ENCODE results near the gene GALNT10. TPM values are rescaled to one million over a fixed set of nuclear protein-coding genes. Genes with fewer than 3 reads are reported as not detected.

Gene GALNT10
- total RNA-seq, 2 donors from 2014 or later: 30.2 to 43.4 TPM

DNA sequence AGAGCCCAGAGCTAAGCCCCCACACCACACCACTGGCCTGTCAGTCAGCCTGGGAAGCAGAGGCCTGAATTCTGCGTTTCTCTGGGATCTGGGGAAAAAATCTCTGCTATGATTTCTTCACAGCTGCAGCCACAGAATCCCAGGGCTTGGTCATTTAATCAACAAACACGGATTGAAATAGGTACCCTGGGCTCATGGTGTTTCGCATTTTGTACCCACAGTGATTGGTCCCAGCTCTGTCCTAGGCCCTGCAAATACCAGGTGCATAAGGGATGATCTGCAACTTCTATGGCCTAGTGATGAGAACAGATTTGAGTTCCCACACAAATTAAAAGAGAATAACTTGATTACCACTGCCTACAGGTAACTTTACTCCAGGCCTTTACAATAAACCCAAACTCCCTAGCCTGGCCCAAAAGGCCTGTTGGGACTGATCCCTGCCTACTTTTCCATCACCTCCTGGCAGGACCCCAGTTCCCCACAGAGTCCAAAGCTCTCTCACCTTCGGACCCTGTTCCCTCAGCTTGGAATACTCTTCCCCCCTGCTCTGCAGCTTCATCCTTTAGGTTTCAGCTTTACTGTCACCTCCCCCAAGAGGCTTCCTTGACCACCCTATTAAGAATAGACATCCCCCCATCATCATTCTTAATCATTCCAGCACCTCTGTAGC is 240.6 kb downstream of the GALNT10 start:
- Histone ChIP-seq H3K4me1 (ENCODE audit: control insufficient read depth, insufficient read depth, low read length) (no peaks in the 10 kb centered on the region), H3K36me3 (ENCODE audit: control insufficient read depth, insufficient read depth, low read length) (peaks cover 6% of the 10 kb centered on the region), H3K27me3 (ENCODE audit: control insufficient read depth, insufficient read depth, low read length, poor library complexity, severe bottlenecking) (no peaks in the 10 kb centered on the region), H3K9ac (ENCODE audit: extremely low read depth, low read length, poor library complexity, severe bottlenecking) (no peak overlapping the region), H3K27ac (ENCODE audit: low read depth, low read length) (peak overlapping the region; percentile 49), H3K9me3 (ENCODE audit: control insufficient read depth, low read length) (peaks cover 9% of the 10 kb centered on the region), H3K4me3 (ENCODE audit: low read length) (no peak overlapping the region)
- TF ChIP-seq, protein P1, sequence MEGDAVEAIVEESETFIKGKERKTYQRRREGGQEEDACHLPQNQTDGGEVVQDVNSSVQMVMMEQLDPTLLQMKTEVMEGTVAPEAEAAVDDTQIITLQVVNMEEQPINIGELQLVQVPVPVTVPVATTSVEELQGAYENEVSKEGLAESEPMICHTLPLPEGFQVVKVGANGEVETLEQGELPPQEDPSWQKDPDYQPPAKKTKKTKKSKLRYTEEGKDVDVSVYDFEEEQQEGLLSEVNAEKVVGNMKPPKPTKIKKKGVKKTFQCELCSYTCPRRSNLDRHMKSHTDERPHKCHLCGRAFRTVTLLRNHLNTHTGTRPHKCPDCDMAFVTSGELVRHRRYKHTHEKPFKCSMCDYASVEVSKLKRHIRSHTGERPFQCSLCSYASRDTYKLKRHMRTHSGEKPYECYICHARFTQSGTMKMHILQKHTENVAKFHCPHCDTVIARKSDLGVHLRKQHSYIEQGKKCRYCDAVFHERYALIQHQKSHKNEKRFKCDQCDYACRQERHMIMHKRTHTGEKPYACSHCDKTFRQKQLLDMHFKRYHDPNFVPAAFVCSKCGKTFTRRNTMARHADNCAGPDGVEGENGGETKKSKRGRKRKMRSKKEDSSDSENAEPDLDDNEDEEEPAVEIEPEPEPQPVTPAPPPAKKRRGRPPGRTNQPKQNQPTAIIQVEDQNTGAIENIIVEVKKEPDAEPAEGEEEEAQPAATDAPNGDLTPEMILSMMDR (conservative IDR thresholded peaks at IDR 0.05): no peak
- peaks cover 4% of the 10 kb centered on the region for H3K9me3 Mint-ChIP-seq
- H3K36me3 Mint-ChIP-seq (ENCODE audit: low read depth): peaks cover 15% of the 10 kb centered on the region
- no peaks in the 10 kb centered on the region for H3K27me3 Mint-ChIP-seq (ENCODE audit: insufficient read depth)
- DNase-seq: no peak
- H3K4me1 Mint-ChIP-seq: no peaks in the 10 kb centered on the region
- H3K4me3 Mint-ChIP-seq: no peak overlapping the region
- no peak overlapping the region for H3K27ac Mint-ChIP-seq
- WGBS, 2 experiments (ENCODE audit: insufficient coverage in 1 of 2, insufficient read length in 1 of 2): 85 to 87% methylated on average over 4 of the region's 4 CpGs

DNA sequence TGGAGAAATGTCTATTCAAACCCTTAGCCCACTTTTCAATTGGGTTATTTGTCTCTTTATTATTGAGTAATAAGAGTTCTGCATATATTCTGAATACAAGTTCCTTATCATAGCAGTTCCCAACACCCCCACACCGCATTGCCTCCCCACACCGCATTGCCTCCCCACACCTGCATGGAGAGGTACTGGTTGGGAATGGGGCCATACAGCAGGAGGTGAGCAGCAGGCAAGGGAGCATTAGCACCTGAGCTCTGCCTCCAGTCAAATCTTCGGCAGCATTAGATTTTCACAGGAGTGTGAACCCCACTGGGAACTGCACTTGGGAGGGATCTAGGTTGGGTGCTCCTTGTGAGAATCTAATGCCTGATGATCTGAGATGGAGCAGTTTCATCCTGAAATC is 244.7 kb downstream of the GALNT10 start:
- Histone ChIP-seq H3K27me3 (ENCODE audit: control insufficient read depth, insufficient read depth, low read length, poor library complexity, severe bottlenecking) (no peaks in the 10 kb centered on the region), H3K9ac (ENCODE audit: extremely low read depth, low read length, poor library complexity, severe bottlenecking) (no peak overlapping the region), H3K4me1 (ENCODE audit: control insufficient read depth, insufficient read depth, low read length) (no peaks in the 10 kb centered on the region), H3K27ac (ENCODE audit: low read depth, low read length) (no peak overlapping the region), H3K4me3 (ENCODE audit: low read length) (no peak overlapping the region), H3K9me3 (ENCODE audit: control insufficient read depth, low read length) (peaks cover 16% of the 10 kb centered on the region), H3K36me3 (ENCODE audit: control insufficient read depth, insufficient read depth, low read length) (peaks cover 34% of the 10 kb centered on the region)
- H3K4me3 Mint-ChIP-seq: no peak overlapping the region
- DNase-seq: no peak
- H3K36me3 Mint-ChIP-seq (ENCODE audit: low read depth): peaks cover 35% of the 10 kb centered on the region
- peaks cover 4% of the 10 kb centered on the region for H3K9me3 Mint-ChIP-seq
- H3K27me3 Mint-ChIP-seq (ENCODE audit: insufficient read depth): no peaks in the 10 kb centered on the region
- 92% methylated on average over 3 of the region's 3 CpGs; no CpG with 5 or more reads in 1 of the 2 experiments for WGBS, 2 experiments (ENCODE audit: insufficient coverage in 1 of 2, insufficient read length in 1 of 2)
- TF ChIP-seq, protein P1 (conservative IDR thresholded peaks at IDR 0.05): no peak
- no peak overlapping the region for H3K27ac Mint-ChIP-seq
- no peaks in the 10 kb centered on the region for H3K4me1 Mint-ChIP-seq

DNA sequence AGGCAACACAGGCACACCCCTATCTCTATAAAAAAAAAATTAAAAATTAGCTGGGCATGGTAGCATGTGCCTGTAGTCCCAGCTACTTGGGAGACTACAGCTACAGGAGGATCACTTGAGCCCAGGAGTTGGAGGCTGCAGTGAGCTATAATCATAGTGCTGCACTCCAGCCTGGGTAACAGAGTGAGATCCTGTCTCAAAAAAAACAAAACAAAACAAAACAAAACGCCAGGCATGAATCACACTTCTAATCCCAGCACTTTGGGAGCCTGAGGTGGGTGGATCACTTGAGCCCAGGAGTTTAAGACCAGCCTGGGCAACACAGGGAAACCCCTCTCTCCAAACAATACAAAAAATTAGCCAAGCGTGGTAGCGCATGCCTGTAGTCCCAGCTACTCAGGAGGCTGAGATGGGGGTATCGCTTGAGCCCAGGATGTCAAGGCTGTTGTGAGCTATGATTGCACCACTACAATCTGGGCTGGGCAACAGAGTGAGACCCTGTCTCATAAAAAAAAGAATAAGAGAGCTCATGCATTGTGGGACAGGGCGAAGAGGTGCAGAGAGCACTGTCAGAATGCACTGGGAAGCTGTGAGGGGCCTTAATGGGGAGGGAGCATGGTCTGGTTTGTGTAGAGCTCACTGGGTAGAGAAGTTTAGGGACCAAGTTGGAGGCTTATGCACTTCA is 246.9 kb downstream of the GALNT10 start:
- Histone ChIP-seq H3K27ac (ENCODE audit: low read depth, low read length) (no peak overlapping the region), H3K9me3 (ENCODE audit: control insufficient read depth, low read length) (peaks cover 16% of the 10 kb centered on the region), H3K4me1 (ENCODE audit: control insufficient read depth, insufficient read depth, low read length) (no peaks in the 10 kb centered on the region), H3K4me3 (ENCODE audit: low read length) (no peak overlapping the region), H3K36me3 (ENCODE audit: control insufficient read depth, insufficient read depth, low read length) (peaks cover 42% of the 10 kb centered on the region), H3K9ac (ENCODE audit: extremely low read depth, low read length, poor library complexity, severe bottlenecking) (no peak overlapping the region), H3K27me3 (ENCODE audit: control insufficient read depth, insufficient read depth, low read length, poor library complexity, severe bottlenecking) (no peaks in the 10 kb centered on the region)
- Mint-ChIP-seq H3K4me1 (no peaks in the 10 kb centered on the region), H3K9me3 (peaks cover 4% of the 10 kb centered on the region), H3K27me3 (ENCODE audit: insufficient read depth) (no peaks in the 10 kb centered on the region), H3K4me3 (no peak overlapping the region), H3K36me3 (ENCODE audit: low read depth) (peaks cover 47% of the 10 kb centered on the region), H3K27ac (no peak overlapping the region)
- DNase-seq: no peak
- TF ChIP-seq, protein P1 (conservative IDR thresholded peaks at IDR 0.05): no peak
- WGBS, 2 experiments (ENCODE audit: insufficient coverage in 1 of 2, insufficient read length in 1 of 2): 91 to 92% methylated on average over 5 of the region's 5 CpGs

All from endodermal cell (in vitro differentiated cells).